Activated CD4-positive, alpha-beta memory T cell treated with anti-CD3 and anti-CD28 coated beads for 36 hours (primary cell): ENCODE measurements around the gene ARL15. TPM values are rescaled to one million over a fixed set of nuclear protein-coding genes. Genes with fewer than 3 reads are reported as not detected.
"Not testable (repeated sequence)": the region's sequence is repeated elsewhere in the genome, so short reads cannot be mapped to it uniquely, and the experiment has no call there.

Experiments used
- CTCF ChIA-PET: fragments of 350-600 bp; sonication (Branson Sonifier 250); formaldehyde crosslinking; loops from one replicate; lab custom pipeline; 2021; ENCODE audit warnings: antibody characterized with exemption, inconsistent platforms; lab: Charles Lee
- POLR2A ChIA-PET: fragments of 350-600 bp; sonication (Branson Sonifier 250); formaldehyde crosslinking; loops from one replicate; lab custom pipeline; 2021; ENCODE audit warnings: antibody characterized with exemption; lab: Charles Lee
- DNase-seq: peaks from one replicate; pipeline ENCODE4 v3.0.0-alpha.2; 2020
- H3K27ac Mint-ChIP-seq: one replicate; pipeline ENCODE4 v1.8.0; 2021; ENCODE audit warnings: mixed read lengths
- H3K27me3 Mint-ChIP-seq: one replicate; pipeline ENCODE4 v1.8.0; 2021; ENCODE audit warnings: mixed read lengths
- H3K36me3 Mint-ChIP-seq: one replicate; pipeline ENCODE4 v1.8.0; 2021; ENCODE audit warnings: mixed read lengths
- H3K4me1 Mint-ChIP-seq: one replicate; pipeline ENCODE4 v1.8.0; 2021; ENCODE audit warnings: low read depth, mixed read lengths
- H3K4me3 Mint-ChIP-seq: one replicate; pipeline ENCODE4 v1.8.0; 2021; ENCODE audit warnings: mild to moderate bottlenecking, mixed read lengths
- H3K9me3 Mint-ChIP-seq: one replicate; pipeline ENCODE4 v1.8.0; 2021; ENCODE audit warnings: mixed read lengths
- intact Hi-C: fragments of 100-400 bp; cut with micrococcal nuclease; formaldehyde crosslinking; loops from one replicate; pipeline ENCODE4 v1.15.1; 2023
- total RNA-seq, 2 experiments: library from RNA; stranded (reverse); gene quantifications; one replicate each; pipeline ENCODE4 v1.2.3, GENCODE V29; 2021

ARL15 gene
- total RNA-seq, 2 experiments from 2014 or later, result 4.5 to 5.5 TPM

DNA sequence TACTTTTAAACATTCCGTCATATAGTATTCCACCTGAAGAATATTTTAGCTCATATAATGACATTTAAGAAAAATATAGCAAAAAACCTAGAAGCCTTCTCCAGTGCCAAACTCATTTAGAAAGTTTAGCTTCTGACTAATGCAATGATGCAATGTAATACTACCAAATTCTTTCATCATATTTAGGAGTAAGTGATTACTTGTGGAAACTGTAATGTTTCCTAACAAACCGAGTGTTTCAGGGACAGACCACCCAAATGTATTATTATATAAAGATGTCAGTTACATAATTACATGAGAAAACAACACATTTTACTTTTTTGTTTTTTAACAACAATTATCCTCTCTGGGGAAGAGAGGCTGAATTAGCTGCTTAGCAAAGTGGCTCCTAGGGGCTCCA, 316.2 kb downstream of the ARL15 start:
- no peak overlapping the region for H3K27ac Mint-ChIP-seq
- H3K4me3 Mint-ChIP-seq, result no peak overlapping the region
- no peaks in the 10 kb centered on the region for H3K9me3 Mint-ChIP-seq
- CTCF ChIA-PET, result no interaction called here
- intact Hi-C loops, result no loop called here
- POLR2A ChIA-PET, result no interaction called here
- no peaks in the 10 kb centered on the region for H3K27me3 Mint-ChIP-seq
- peaks cover 3% of the 10 kb centered on the region for H3K4me1 Mint-ChIP-seq
- peaks cover 2% of the 10 kb centered on the region for H3K36me3 Mint-ChIP-seq
- DNase-seq, result no peak

DNA sequence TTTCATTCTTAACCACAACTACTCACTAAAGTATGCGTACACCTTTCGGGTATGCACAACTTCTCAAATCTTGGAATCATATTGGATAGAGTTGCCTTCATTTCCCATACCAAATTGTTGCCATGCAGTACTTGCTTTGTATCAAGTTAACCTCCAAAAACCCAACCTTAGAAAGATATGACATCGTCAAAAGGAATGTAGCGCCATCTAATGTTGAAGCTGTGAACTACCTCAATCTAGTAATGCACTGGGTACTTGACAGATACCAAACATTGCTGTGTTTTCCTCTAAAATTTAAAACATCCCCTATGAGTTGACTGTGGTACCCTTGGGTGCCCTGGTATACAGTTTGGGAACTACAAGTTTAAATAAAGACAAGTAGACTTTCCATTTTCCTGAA, 318.4 kb downstream of the ARL15 start:
- DNase-seq, result no peak
- no peaks in the 10 kb centered on the region for H3K27me3 Mint-ChIP-seq
- no peak overlapping the region for H3K27ac Mint-ChIP-seq
- peaks cover 4% of the 10 kb centered on the region for H3K36me3 Mint-ChIP-seq
- no peaks in the 10 kb centered on the region for H3K9me3 Mint-ChIP-seq
- POLR2A ChIA-PET, result no interaction called here
- CTCF ChIA-PET, result no interaction called here
- intact Hi-C loops, result loop anchor here (2.0 kb wide), 1 partner anchor 513 kb away; no protein-coding TSS in a partner anchor
- peaks cover 3% of the 10 kb centered on the region for H3K4me1 Mint-ChIP-seq
- H3K4me3 Mint-ChIP-seq, result no peak overlapping the region

DNA sequence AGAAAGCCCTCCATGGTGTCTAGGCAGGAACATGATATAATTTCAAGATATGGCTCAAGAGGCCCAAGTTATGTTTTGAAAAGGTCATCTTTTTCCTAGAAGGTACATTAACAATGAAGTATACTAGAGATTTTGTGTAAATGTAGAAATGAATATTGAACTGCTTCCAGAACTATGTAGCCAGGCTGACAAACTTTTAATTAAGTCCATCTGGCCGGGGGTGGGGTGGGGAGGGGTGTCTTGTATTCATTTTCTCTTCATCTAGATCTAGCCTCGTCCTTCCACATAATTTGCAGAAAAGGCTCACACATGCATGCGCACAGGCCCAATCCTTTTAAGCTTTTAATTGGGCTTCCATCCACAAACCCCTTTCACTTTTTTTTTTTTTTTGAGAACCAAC, 323.3 kb downstream of the ARL15 start:
- no peak overlapping the region for H3K4me3 Mint-ChIP-seq
- peaks cover 22% of the 10 kb centered on the region for H3K36me3 Mint-ChIP-seq
- CTCF ChIA-PET, result no interaction called here
- no peak overlapping the region for H3K27ac Mint-ChIP-seq
- H3K9me3 Mint-ChIP-seq, result peaks cover 15% of the 10 kb centered on the region
- no peaks in the 10 kb centered on the region for H3K4me1 Mint-ChIP-seq
- no peaks in the 10 kb centered on the region for H3K27me3 Mint-ChIP-seq
- DNase-seq, result no peak
- POLR2A ChIA-PET, result no interaction called here
- intact Hi-C loops, result no loop called here

DNA sequence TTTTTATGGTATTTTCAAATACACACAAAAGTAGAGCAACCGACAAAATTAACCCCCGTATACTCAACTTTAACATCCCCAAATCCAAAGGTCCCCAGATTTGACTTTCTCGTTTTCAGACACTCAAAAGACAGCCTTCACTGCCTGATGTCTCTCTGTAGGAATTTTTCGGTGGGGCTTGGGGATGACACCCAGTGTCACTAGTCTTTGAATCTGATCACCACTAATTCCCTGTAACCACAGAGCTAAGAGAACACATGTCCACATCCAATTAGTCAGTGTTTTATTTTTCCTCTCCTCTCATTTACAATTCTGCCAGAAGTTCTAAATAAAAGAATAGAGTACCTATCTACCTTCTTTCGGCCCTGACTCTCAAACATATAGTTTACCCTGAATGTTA, 324.6 kb downstream of the ARL15 start:
- peaks cover 15% of the 10 kb centered on the region for H3K9me3 Mint-ChIP-seq
- ChIA-PET CTCF (no interaction called here), POLR2A (no interaction called here)
- H3K27ac Mint-ChIP-seq, result no peak overlapping the region
- H3K4me3 Mint-ChIP-seq, result no peak overlapping the region
- no peak for DNase-seq
- intact Hi-C loops, result no loop called here
- H3K36me3 Mint-ChIP-seq, result peaks cover 22% of the 10 kb centered on the region
- H3K27me3 Mint-ChIP-seq, result no peaks in the 10 kb centered on the region
- no peaks in the 10 kb centered on the region for H3K4me1 Mint-ChIP-seq

DNA sequence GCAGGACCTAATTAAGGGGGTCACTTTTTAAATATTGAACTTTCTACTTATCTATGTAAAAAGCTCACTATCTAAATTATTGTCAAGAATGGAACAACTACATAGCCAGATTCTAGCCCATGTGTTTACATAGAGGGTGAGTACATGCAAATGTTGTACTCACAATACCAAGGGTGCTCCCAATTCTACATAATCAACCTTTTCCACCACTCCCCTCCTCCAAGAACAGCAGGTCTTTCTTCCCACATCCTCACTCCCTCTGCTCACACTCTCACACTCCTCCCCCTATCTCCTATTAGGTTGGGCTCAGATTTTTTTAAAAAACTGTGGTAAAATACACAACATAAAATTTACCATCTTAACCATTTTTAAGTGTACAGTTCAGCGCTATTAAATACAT, 325.4 kb downstream of the ARL15 start:
- Mint-ChIP-seq H3K36me3 (peaks cover 22% of the 10 kb centered on the region), H3K4me3 (no peak overlapping the region), H3K9me3 (peaks cover 15% of the 10 kb centered on the region), H3K27ac (no peak overlapping the region), H3K4me1 (no peaks in the 10 kb centered on the region), H3K27me3 (no peaks in the 10 kb centered on the region)
- ChIA-PET CTCF (no interaction called here), POLR2A (no interaction called here)
- DNase-seq, result no peak
- intact Hi-C loops, result no loop called here

DNA sequence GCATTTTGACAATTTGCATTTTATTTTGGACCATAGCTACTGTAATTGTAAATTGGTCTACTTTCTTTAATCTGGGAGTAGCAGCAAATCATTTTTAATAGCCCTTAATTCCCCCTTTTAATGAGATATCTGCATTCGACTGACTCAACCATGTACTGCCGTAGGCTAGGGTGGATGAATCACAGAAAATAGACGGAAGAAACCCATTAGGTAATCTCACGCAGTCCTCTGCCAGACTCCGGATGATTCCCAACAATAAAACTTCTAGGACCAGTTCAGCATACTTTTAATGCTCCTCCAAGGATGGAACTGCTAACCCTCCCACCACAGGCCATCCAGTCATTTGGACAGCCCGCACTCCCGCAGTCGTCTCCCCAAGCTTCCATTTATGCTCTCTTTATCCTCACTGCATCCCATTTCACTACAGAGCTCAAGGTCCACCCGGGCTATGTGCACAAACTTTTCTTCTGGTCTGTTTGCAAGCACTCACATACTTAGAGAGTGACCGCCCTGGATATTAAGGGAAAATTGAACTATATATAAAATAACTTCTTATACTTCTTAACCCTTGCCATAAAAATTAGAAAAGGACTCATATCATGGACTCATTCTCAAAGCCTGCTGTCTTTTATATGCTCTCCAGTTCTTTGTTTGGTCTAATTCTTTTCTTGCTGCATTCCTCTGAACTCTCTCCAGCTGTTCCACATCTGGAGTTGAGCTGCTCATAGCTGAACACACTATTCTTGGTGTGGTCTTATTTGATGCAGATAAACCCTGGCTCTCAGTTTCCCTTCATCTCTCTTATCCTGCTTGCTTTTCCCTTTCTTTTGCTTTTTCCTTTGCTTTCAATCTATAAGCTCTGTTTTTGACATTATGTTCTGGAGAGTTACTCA, 326.6 kb downstream of the ARL15 start:
- H3K4me1 Mint-ChIP-seq, result no peaks in the 10 kb centered on the region
- peaks cover 15% of the 10 kb centered on the region for H3K9me3 Mint-ChIP-seq
- peaks cover 22% of the 10 kb centered on the region for H3K36me3 Mint-ChIP-seq
- no peak for DNase-seq
- ChIA-PET POLR2A (no interaction called here), CTCF (no interaction called here)
- no peak overlapping the region for H3K4me3 Mint-ChIP-seq
- intact Hi-C loops, result no loop called here
- H3K27me3 Mint-ChIP-seq, result no peaks in the 10 kb centered on the region
- no peak overlapping the region for H3K27ac Mint-ChIP-seq

DNA sequence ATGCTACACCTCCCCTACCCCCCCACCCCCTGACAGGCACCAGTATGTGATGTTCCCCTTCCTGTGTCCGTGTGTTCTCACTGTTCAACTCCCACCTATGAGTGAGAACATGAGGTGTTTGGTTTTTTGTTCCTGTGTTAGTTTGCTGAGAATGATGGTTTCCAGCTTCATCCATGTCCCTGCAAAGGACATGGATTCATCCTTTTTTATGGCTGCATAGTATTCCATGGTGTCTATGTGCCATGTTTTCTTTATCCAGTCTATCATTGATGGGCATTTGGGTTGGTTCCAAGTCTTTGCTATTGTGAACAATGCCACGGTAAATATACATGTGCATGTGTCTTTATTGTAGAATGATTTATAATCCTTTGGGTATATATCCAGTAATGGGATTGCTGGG, 328.1 kb downstream of the ARL15 start:
- H3K27ac Mint-ChIP-seq, DNase-seq, H3K27me3 Mint-ChIP-seq, H3K4me1 Mint-ChIP-seq, intact Hi-C loops, H3K4me3 Mint-ChIP-seq, POLR2A ChIA-PET, CTCF ChIA-PET: not testable (repeated sequence)
- H3K36me3 Mint-ChIP-seq, result peaks cover 21% of the 10 kb centered on the region
- H3K9me3 Mint-ChIP-seq, result peaks cover 15% of the 10 kb centered on the region

DNA sequence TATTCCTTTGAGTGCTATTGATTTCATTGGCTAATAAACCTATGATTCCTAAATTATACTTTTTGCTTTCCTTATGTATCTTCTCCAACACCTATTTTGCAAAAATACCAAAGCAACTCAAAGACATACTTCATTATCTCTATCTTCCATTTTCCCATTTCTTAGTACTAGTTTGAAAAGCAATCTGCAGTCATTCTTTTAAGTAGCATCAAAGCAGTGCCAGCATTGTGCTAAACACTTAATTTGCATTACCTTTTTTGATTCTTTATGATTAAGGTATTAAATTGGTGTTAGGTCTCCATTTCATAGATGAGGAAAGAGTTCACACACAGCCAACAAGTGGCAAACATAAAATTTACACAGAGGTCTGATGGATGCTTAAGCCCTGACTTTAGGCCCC, 330.3 kb downstream of the ARL15 start:
- CTCF ChIA-PET, result no interaction called here
- Mint-ChIP-seq H3K27me3 (no peaks in the 10 kb centered on the region), H3K4me3 (no peak overlapping the region), H3K4me1 (no peaks in the 10 kb centered on the region), H3K27ac (no peak overlapping the region), H3K9me3 (peaks cover 15% of the 10 kb centered on the region), H3K36me3 (peaks cover 22% of the 10 kb centered on the region)
- intact Hi-C loops, result no loop called here
- POLR2A ChIA-PET, result no interaction called here
- DNase-seq, result no peak

DNA sequence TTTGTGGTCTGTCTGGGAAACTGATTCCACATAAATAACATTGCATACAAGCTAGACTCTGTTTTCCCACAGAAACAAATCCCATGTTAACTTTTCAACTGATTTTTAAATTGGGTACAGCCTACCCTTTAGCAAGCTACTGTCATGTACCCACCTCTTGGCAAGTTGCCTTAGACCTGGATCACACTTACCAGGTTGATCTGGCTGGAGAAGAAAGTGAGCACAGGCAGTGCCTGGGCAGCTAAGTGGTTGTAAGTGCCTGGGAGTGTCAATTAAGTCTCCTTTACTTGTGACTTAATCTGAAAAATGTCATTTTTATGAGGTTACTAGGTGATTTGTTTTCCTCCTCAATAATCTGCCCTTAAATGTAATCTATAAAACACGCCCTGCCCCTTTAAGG, 336.4 kb downstream of the ARL15 start:
- peaks cover 11% of the 10 kb centered on the region for H3K36me3 Mint-ChIP-seq

DNA sequence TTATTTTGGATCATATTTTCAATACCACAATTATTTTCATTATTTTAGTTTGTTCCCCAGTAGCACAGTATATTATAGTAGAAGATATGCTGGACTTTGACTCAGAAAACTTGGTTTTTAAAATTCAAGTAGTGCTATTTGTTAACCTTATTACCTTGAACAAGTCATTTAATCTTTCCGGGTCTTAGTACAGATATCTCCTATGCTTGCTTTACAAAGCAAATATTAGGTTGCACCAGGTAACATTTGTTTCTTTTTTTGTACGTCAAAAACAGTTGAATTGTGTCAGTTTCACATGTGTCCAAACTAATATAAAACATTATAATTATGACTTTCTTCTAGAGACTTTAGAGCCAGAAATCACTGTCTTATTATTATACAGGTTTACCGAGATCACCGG, 338.1 kb downstream of the ARL15 start:
- no peak overlapping the region for H3K4me3 Mint-ChIP-seq
- peaks cover 14% of the 10 kb centered on the region for H3K36me3 Mint-ChIP-seq
- no peak overlapping the region for H3K27ac Mint-ChIP-seq
- intact Hi-C loops, result no loop called here
- H3K27me3 Mint-ChIP-seq, result no peaks in the 10 kb centered on the region
- no peaks in the 10 kb centered on the region for H3K4me1 Mint-ChIP-seq
- ChIA-PET CTCF (no interaction called here), POLR2A (no interaction called here)
- no peaks in the 10 kb centered on the region for H3K9me3 Mint-ChIP-seq
- no peak for DNase-seq

More for the DNA sequence above, 336.4 kb downstream of the ARL15 start:
- no peak overlapping the region for H3K27ac Mint-ChIP-seq
- no peak for DNase-seq
- H3K4me3 Mint-ChIP-seq, result no peak overlapping the region
- intact Hi-C loops, result no loop called here
- ChIA-PET CTCF (no interaction called here), POLR2A (no interaction called here)
- no peaks in the 10 kb centered on the region for H3K4me1 Mint-ChIP-seq
- H3K9me3 Mint-ChIP-seq, result no peaks in the 10 kb centered on the region
- no peaks in the 10 kb centered on the region for H3K27me3 Mint-ChIP-seq

DNA sequence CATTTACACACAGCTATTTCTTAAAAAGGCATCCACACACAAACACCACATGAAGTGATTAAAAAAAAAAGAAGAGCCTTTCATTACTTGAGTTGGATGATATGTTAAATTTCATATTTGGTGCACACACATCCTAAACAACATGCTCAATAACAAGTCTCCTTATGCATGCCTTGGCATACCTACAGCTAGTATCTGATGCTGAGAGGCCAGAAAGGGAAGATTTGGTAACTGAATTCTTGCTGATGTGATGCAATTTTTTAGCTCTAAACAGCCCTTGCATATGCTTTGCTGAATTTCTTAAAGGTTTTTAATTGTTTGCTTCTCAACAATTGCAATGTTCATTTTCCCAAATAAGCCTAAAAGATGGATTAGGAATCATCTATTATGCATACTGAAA, 338.8 kb downstream of the ARL15 start:
- Mint-ChIP-seq H3K36me3 (peaks cover 14% of the 10 kb centered on the region), H3K27ac (no peak overlapping the region), H3K4me3 (no peak overlapping the region), H3K27me3 (no peaks in the 10 kb centered on the region), H3K4me1 (no peaks in the 10 kb centered on the region), H3K9me3 (no peaks in the 10 kb centered on the region)
- intact Hi-C loops, result no loop called here
- POLR2A ChIA-PET, result interaction anchor here (0.8 kb wide), 1 partner anchor 201 kb away, joined by 3 read pairs; no protein-coding TSS in a partner anchor
- DNase-seq, result no peak
- CTCF ChIA-PET, result no interaction called here

DNA sequence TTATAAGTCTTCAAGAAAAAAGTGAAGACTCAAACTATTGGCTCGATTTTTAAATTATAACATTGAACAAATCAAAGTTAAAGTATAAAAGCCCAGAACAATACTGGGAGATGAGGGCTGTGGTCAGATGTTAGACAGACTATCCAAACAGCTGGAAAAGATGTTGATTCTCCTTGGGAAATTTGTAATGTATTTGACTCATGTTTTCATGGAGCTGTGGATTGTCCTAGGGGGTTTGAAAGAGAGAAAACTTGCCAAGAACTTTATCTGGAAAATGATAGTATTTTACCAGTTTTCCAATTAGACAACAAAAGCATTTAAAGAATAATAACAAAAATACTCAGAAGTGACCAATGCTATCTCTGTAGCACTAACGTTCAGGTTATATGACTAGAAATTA, 339.2 kb downstream of the ARL15 start:
- no peaks in the 10 kb centered on the region for H3K27me3 Mint-ChIP-seq
- H3K36me3 Mint-ChIP-seq, result peaks cover 14% of the 10 kb centered on the region
- ChIA-PET CTCF (no interaction called here), POLR2A (interaction anchor here (0.8 kb wide), 1 partner anchor 201 kb away, joined by 3 read pairs; no protein-coding TSS in a partner anchor)
- no peak overlapping the region for H3K4me3 Mint-ChIP-seq
- no peaks in the 10 kb centered on the region for H3K9me3 Mint-ChIP-seq
- no peak overlapping the region for H3K27ac Mint-ChIP-seq
- H3K4me1 Mint-ChIP-seq, result no peaks in the 10 kb centered on the region
- intact Hi-C loops, result no loop called here
- DNase-seq, result no peak

DNA sequence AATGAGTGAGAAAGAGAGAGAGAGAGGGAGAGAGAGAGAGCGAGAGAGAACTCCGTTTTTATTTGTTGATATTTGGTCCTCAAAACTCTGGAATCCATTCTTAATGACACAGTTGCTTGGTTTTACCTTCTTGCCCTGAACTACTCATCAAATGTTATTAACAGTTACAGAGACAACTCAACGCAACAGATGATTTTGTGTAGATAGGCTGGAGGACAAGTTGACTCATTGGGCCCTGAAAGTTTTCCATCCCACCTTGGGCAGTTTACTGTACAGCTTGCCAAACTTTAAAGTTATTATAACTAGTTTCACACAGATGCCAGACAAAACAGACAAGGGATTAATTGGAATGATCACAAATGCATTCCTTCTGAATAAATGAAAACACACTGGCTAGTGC, 339.9 kb downstream of the ARL15 start:
- Mint-ChIP-seq H3K4me3 (no peak overlapping the region), H3K4me1 (no peaks in the 10 kb centered on the region), H3K36me3 (peaks cover 15% of the 10 kb centered on the region), H3K27ac (no peak overlapping the region), H3K9me3 (no peaks in the 10 kb centered on the region), H3K27me3 (no peaks in the 10 kb centered on the region)
- DNase-seq, result no peak
- POLR2A ChIA-PET, result no interaction called here
- intact Hi-C loops, result no loop called here
- CTCF ChIA-PET, result no interaction called here
